GM18873 (cell line): ENCODE data around the gene ADAMTS2.

Experiments
- ATAC-seq: cut with Tn5 transposase; IDR thresholded peaks from one replicate; pipeline ENCODE4 v1.9.1; 2021; ENCODE audit warnings: mild to moderate bottlenecking, moderate library complexity, moderate number of reproducible peaks; ENCODE audit not compliant: unreplicated experiment, low FRiP score

ADAMTS2 gene

DNA sequence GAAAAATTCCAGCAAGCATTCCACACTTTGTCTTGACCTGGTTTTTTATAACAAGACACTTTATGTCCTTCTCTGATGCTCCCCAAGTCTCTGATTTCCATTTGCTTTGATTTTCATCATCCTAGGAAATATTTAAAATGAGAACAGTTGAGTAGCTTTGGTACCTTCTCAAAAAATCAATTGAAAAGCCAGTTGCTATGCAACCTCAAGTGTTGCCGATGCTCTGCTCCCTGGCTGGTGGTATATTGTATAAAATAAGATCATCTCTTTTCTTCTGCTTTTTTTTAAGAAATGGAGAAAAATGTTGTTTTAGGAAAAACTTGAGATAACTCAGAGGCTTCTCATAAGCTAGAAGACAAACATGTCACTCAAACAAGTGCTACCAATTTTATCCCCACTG is 175.4 kb downstream of the ADAMTS2 start:
- ATAC-seq = no peak

GRCh38 chr5:179168664-179169063 is 176.6 kb downstream of the ADAMTS2 start:
- no peak for ATAC-seq

DNA sequence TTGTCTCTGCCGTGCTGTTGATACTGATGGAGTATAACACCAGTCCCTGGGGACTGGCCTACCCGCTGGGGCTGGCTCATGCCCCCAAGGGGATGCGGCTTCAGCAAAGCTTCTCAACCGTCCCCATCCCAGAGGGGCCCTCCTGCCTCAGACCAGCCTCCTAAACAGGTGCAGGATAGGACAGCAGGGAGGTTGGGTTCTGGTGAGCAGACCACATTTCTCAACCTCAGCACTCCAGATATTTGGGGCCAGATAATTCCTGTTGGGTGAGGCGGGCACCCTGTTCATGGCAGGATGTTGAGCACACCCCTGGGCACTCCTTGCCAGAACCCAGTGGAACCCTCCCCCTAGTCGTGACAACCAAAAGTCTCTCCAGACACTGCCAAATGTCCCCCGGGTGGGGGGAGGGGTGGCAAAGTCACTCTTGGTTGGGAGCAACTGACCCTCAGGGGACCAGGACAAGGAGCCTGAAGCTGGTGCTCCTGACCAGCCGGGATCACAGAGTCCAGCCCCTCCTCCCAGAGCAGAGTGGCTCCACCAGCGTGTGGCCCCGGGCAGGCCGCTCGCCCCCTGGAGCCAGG is 177.3 kb downstream of the ADAMTS2 start:
- ATAC-seq = no peak

- no peak for ATAC-seq
These were observed 178.1 kb downstream of the ADAMTS2 start for GRCh38 chr5:179166886-179167841.

DNA sequence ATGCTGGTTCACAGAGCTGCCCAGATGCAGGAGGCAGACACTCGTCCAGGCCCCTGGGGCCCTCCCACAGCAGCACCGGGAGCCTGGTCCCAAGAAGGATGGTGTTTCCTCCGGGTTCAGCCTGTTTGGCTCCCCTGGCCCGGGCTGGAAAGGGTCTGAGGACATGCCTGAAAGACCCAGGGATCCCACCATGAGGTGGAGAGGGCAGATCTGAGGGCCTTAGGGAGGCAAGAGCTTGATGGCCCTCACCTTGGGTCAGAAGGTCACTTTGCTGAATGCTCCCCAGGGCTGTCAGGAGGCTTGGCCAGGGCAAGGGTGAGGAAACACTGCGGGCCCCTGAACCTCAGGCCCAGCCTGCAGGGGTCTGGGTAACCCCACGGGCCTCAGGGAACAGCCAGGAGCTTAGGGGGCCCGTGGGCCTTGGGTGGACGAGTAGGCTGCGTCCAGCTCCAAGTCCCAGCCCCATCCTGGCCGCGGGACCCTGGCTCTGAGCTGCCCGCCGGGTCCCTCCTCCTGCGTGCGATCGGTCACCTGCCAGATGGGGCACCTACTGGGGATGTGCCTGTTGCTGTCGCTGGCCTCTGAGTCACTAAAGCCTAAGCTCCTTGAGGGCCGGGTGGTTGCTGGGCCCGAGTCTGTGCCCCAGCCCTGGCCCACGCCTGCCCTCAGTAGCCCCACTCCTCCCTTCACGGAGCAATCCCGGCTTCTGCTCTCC is 178.9 kb downstream of the ADAMTS2 start:
- no peak for ATAC-seq

DNA sequence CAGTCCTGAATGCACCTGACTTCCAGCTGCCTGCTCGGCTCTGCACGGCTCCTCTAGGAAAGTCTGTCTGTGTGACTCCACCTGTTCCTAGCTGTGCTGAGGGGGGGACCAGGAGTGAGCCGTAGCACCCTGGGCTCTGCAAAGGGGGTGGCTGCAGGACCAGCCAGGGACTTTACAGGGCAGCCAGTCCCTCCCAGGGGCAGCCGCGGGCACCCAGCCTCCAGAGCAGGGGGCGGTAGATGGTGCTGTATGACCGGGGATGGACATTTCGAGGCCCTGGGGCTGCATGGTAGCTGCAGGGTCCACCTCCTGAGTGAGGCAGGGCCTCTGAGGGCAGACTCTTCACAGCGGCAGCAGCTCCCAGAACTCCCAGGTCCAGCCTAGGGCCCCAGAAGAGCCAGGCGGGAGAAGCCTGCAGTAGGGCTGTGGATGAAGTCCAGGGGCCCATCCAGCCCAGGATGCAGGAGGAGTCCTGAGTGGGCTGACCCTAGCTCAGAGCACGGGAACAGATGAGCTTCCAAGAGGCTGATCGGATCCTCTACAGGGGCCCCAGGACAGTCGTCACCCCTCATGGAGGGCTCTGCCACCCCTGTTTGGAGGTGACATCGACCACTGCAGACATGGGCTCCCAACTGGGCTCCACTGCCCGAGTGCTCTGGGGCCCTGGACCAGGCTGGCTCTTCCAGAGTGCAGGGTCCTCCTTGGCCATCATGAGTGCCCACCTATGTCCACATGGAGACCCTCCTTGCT is 179.7 kb downstream of the ADAMTS2 start:
- no peak for ATAC-seq

DNA sequence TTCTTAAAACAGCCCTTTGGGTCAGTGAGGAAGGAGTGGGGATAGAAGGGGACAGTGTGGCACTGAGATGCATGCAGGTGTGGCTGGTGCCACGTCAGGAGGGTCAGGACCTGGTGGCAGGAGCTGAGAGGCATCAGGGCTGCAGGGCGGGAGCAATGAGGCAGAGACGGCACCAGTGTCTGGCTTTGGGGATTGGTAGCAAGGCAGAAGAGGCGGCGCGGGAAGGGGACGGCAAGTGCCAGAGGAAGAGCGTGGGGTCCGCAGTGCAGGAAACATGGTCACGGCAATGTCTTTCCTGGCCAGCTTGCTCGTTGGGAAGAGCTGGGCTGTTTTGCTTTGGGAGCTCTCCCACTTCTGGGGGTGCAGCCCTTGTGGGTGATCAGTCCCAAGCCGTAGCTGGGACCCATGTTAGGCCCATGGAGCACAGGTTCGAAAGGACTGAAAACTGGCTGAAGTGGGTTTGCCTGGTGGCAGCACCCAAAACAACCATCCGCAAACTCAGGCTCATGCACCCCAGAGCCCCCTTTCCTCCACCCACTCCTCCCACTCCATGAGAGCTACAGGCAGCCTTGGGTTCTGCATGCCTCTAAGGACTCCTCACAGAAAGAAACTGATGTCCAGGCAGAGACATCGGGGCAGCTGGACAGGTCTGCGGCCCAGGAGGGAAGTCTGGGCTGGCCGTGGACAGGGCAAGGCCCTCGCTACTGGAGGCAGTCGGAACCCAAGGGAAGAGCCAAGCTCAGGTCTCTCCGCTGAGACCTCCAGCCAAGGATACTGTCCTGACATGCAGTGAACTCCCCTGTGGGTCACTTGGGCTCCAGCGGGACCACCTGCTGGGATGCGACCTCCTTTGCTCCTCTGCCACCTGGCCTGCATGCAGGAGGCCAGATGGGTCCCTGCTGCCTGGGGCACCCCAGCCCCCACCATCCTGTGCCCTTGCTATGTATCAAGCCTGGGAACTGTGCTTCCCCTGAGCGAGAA is 180.6 kb downstream of the ADAMTS2 start:
- ATAC-seq = no peak

DNA sequence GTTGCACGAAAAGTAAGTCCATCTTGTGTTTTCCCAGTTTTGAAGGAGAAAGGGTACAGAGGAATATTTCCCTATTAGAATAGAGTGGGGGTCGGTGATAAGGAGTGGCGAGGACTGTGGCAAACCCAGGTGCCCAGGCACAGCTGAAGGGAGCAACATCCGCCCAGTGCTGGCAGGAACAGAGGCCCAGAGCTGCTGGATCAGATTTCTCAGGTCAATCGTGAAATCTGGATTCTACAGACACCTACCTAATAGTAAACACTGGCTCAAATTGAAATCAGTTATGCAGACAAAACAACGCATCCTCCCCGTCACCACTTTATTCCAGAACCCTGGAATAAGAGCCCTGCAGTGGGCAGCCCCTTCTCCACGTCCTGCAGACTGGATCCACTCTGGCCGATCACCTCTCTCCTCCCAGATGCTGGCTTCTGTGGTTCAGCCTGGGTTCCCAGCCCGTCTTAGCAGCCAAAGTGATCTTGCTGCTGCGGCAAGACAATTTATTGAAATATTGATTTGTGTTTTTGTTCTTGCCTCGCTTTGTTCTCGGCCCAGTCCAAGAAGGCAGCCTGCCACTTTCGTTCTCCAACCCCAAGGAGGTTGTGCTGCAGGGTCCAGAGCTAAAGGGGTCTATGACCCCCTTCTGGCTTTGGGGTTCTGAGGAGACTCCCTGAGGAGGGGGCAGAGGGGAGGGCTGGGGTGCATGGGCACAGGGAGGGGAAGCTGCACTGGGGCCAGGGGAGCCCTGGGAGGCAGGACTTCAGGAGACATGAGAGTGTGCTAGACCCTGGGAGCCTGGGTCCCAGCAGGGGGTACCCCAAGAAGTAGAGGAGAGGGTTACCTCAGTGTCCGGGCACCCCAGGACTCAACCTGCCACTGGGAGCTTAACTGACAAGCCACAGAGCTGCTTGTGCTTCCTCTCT is 181.8 kb downstream of the ADAMTS2 start:
- ATAC-seq = no peak

DNA sequence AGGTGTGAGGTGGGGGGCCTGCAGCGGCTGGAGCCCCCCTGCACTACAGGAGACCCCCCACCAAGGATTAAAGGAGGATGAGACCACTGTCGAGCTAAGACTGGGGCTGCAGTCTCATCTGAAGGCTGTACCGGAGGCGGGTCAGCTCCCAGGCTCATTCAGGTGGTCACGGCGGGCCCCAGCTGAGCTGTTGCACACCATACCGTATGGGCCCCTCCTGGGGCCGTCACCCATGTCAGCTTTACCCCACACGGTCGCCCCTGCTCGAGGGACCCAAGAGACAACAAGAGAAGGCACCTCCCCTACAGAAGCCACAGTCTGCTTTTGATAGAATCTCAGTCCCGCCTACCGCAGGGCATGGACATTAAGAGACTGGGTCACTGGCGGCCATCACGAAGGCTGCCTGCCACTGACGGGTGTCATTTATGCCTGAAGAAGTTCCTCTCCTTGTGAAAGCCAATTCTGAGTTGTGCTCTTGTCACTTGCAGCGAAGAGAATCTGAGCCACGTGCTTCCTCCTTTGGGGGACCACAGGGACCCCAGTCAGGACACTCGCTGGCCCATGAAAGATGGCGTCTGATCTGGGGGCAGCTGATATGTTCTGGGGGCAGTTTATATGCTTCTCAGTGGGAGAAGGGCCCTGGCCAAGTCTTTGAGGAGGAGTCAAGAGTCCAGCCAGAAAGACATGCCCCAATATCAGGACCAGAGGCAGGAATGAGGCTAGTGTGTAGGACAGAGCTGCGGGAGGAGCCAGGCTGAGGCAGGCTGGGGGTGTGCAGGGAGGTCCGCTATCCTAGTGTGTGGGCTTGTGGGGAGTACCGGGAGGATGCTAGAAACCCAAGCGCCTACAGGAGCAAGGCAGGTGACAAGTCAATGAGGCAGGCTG is 182.7 kb downstream of the ADAMTS2 start:
- no peak for ATAC-seq

DNA sequence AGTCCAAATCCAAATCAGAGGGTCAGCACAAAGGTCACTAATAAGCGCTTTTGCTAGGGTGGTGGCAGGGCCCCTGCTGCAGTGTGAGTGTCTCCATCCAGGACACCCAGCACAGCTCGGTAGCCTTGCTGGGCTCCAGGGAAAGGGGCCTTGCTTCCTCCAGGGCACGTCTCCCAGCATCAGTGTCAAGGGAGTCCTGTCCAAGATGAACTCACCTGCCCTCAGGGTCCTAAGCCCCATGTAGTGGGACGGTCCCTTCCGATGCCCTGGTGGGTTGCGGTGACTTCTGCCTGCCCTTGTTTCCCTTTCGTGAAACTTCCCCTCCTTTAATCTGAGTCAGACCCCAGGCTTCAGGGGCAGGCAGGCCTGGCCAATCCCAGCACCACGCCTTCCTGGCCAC is 183.4 kb downstream of the ADAMTS2 start:
- no peak for ATAC-seq

GRCh38 chr5:179160584-179160983 is 184.7 kb downstream of the ADAMTS2 start:
- ATAC-seq = no peak

GRCh38 chr5:179158556-179158955 is 186.7 kb downstream of the ADAMTS2 start:
- no peak for ATAC-seq

GRCh38 chr5:179154991-179155955 is 190.0 kb downstream of the ADAMTS2 start:
- no peak for ATAC-seq

- ATAC-seq = no peak
These were observed 190.8 kb downstream of the ADAMTS2 start for GRCh38 chr5:179154346-179154990.

- no peak for ATAC-seq
These were observed 191.3 kb downstream of the ADAMTS2 start for GRCh38 chr5:179153921-179154345.
